Subcutaneous abdominal adipose tissue (tissue), 5 donors: ENCODE measurements around the gene ST8SIA5.

Experiments
- H3K27ac ChIP-seq: one replicate; pipeline ENCODE4 v1.7.0; 2013; ENCODE audit warnings: low read depth, mild to moderate bottlenecking, inconsistent platforms, low read length, moderate library complexity
- H3K27me3 ChIP-seq, 5 donors: one replicate each; pipeline ENCODE4 v1.7.0; 2013; ENCODE audit warnings: low read length in 5 of 5, inconsistent platforms in 1 of 5; ENCODE audit not compliant: control insufficient read depth in 5 of 5, insufficient read depth in 4 of 5
- H3K36me3 ChIP-seq, 5 donors: one replicate each; pipeline ENCODE4 v1.7.0; 2013; ENCODE audit warnings: low read length in 5 of 5; ENCODE audit not compliant: control insufficient read depth in 5 of 5, insufficient read depth in 5 of 5
- H3K4me1 ChIP-seq, 5 donors: one replicate each; pipeline ENCODE4 v1.7.0; 2013; ENCODE audit warnings: low read length in 5 of 5, mild to moderate bottlenecking in 3 of 5, moderate library complexity in 1 of 5; ENCODE audit not compliant: control insufficient read depth in 5 of 5, insufficient read depth in 5 of 5
- H3K4me3 ChIP-seq, 5 donors: one replicate each; pipeline ENCODE4 v1.7.0; 2013; ENCODE audit warnings: low read length in 5 of 5, low read depth in 1 of 5
- H3K9ac ChIP-seq, 5 donors: one replicate each; pipeline ENCODE4 v1.7.0; 2013; ENCODE audit warnings: low read length in 5 of 5, mild to moderate bottlenecking in 4 of 5, moderate library complexity in 3 of 5
- H3K9me3 ChIP-seq, 5 donors: one replicate each; pipeline ENCODE4 v1.7.0; 2013; ENCODE audit warnings: low read length in 5 of 5; ENCODE audit not compliant: control insufficient read depth in 5 of 5
- donor health status: healthy.
- donor health status: healthy.
- donor health status: healthy.
- donor health status: healthy.
- donor health status: healthy.

The ST8SIA5 gene

GRCh38 chr18:46751882-46752281, 5.0 kb downstream of the ST8SIA5 start:
- H3K36me3 ChIP-seq: no peaks in the 10 kb centered on the region
- H3K27ac ChIP-seq: no peak overlapping the region

GRCh38 chr18:46750626-46751025, 6.2 kb downstream of the ST8SIA5 start:
- H3K36me3 ChIP-seq: no peaks in the 10 kb centered on the region
- peaks cover 0 to 2% (median 0%) of the 10 kb centered on the region in 5 donors for H3K4me1 ChIP-seq
- H3K27me3 ChIP-seq: peaks cover 0 to 13% (median 6%) of the 10 kb centered on the region in 5 donors
- no peak overlapping the region for H3K9ac ChIP-seq
- no peaks in the 10 kb centered on the region for H3K9me3 ChIP-seq
- no peak overlapping the region for H3K4me3 ChIP-seq
- H3K27ac ChIP-seq: no peak overlapping the region

More at GRCh38 chr18:46751882-46752281, 5.0 kb downstream of the ST8SIA5 start:
- H3K27me3 ChIP-seq: peaks cover 9 to 21% (median 16%) of the 10 kb centered on the region in 5 donors
- H3K4me1 ChIP-seq: peaks cover 0 to 15% (median 12%) of the 10 kb centered on the region in 5 donors
- no peak overlapping the region for H3K9ac ChIP-seq
- no peak overlapping the region for H3K4me3 ChIP-seq
- H3K9me3 ChIP-seq: no peaks in the 10 kb centered on the region

- no peaks in the 10 kb centered on the region for H3K4me1 ChIP-seq
- H3K27ac ChIP-seq: no peak overlapping the region
- no peak overlapping the region for H3K9ac ChIP-seq
- no peaks in the 10 kb centered on the region for H3K36me3 ChIP-seq
- no peaks in the 10 kb centered on the region for H3K27me3 ChIP-seq
- H3K9me3 ChIP-seq: no peaks in the 10 kb centered on the region
- no peak overlapping the region for H3K4me3 ChIP-seq
These were observed 8.4 kb downstream of the ST8SIA5 start for GRCh38 chr18:46748466-46748865.

GRCh38 chr18:46740046-46740445, 16.8 kb downstream of the ST8SIA5 start:
- Histone ChIP-seq H3K4me3 (no peak overlapping the region), H3K27ac (no peak overlapping the region), H3K27me3 (peaks cover 0 to 2% (median 0%) of the 10 kb centered on the region in 5 donors), H3K9me3 (peaks cover 0 to 6% (median 5%) of the 10 kb centered on the region in 5 donors), H3K36me3 (no peaks in the 10 kb centered on the region), H3K4me1 (no peaks in the 10 kb centered on the region), H3K9ac (no peak overlapping the region)

- H3K36me3 ChIP-seq: no peaks in the 10 kb centered on the region
- no peaks in the 10 kb centered on the region for H3K4me1 ChIP-seq
- peaks cover 0 to 2% (median 0%) of the 10 kb centered on the region in 5 donors for H3K27me3 ChIP-seq
- H3K27ac ChIP-seq: no peak overlapping the region
- no peak overlapping the region for H3K4me3 ChIP-seq
- H3K9me3 ChIP-seq: peaks cover 0 to 6% (median 5%) of the 10 kb centered on the region in 5 donors
- no peak overlapping the region for H3K9ac ChIP-seq
These were observed 18.4 kb downstream of the ST8SIA5 start for GRCh38 chr18:46738491-46738890.

GRCh38 chr18:46736736-46737135, 20.1 kb downstream of the ST8SIA5 start:
- H3K9ac ChIP-seq: no peak overlapping the region
- peaks cover 0 to 2% (median 0%) of the 10 kb centered on the region in 5 donors for H3K27me3 ChIP-seq
- no peak overlapping the region for H3K27ac ChIP-seq
- no peaks in the 10 kb centered on the region for H3K4me1 ChIP-seq
- no peaks in the 10 kb centered on the region for H3K36me3 ChIP-seq
- H3K4me3 ChIP-seq: no peak overlapping the region
- H3K9me3 ChIP-seq: peaks cover 0 to 13% (median 6%) of the 10 kb centered on the region in 5 donors

- Histone ChIP-seq H3K27ac (no peak overlapping the region), H3K9ac (no peak overlapping the region), H3K4me3 (no peak overlapping the region), H3K27me3 (peaks cover 0 to 2% (median 0%) of the 10 kb centered on the region in 5 donors), H3K36me3 (no peaks in the 10 kb centered on the region), H3K9me3 (peaks cover 0 to 19% (median 6%) of the 10 kb centered on the region in 5 donors), H3K4me1 (no peaks in the 10 kb centered on the region)
These were observed 20.7 kb downstream of the ST8SIA5 start for GRCh38 chr18:46736135-46736534.

GRCh38 chr18:46734981-46735380, 21.9 kb downstream of the ST8SIA5 start:
- Histone ChIP-seq H3K27me3 (peaks cover 0 to 2% (median 0%) of the 10 kb centered on the region in 5 donors), H3K4me3 (no peak overlapping the region), H3K9me3 (peaks cover 10 to 25% (median 17%) of the 10 kb centered on the region in 5 donors), H3K27ac (no peak overlapping the region), H3K9ac (no peak overlapping the region), H3K36me3 (no peaks in the 10 kb centered on the region), H3K4me1 (no peaks in the 10 kb centered on the region)

- Histone ChIP-seq H3K27ac (no peak overlapping the region), H3K27me3 (peaks cover 0 to 2% (median 0%) of the 10 kb centered on the region in 5 donors), H3K9me3 (peaks cover 13 to 36% (median 27%) of the 10 kb centered on the region in 5 donors), H3K4me1 (no peaks in the 10 kb centered on the region), H3K9ac (no peak overlapping the region), H3K36me3 (no peaks in the 10 kb centered on the region), H3K4me3 (no peak overlapping the region)
These were observed 23.0 kb downstream of the ST8SIA5 start for GRCh38 chr18:46733872-46734271.

- H3K4me1 ChIP-seq: no peaks in the 10 kb centered on the region
- no peaks in the 10 kb centered on the region for H3K36me3 ChIP-seq
- H3K27ac ChIP-seq: no peak overlapping the region
- H3K4me3 ChIP-seq: no peak overlapping the region
- H3K9me3 ChIP-seq: peaks cover 13 to 40% (median 27%) of the 10 kb centered on the region in 5 donors
- no peaks in the 10 kb centered on the region for H3K27me3 ChIP-seq
- H3K9ac ChIP-seq: no peak overlapping the region
These were observed 24.1 kb downstream of the ST8SIA5 start for GRCh38 chr18:46732801-46733200.
